ENCODE results near the gene CDK10.
"Not testable (repeated sequence)": the region's sequence is repeated elsewhere in the genome, so short reads cannot be mapped to it uniquely, and the experiment has no call there.

CDK10 gene, protein sequence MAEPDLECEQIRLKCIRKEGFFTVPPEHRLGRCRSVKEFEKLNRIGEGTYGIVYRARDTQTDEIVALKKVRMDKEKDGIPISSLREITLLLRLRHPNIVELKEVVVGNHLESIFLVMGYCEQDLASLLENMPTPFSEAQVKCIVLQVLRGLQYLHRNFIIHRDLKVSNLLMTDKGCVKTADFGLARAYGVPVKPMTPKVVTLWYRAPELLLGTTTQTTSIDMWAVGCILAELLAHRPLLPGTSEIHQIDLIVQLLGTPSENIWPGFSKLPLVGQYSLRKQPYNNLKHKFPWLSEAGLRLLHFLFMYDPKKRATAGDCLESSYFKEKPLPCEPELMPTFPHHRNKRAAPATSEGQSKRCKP

DNA sequence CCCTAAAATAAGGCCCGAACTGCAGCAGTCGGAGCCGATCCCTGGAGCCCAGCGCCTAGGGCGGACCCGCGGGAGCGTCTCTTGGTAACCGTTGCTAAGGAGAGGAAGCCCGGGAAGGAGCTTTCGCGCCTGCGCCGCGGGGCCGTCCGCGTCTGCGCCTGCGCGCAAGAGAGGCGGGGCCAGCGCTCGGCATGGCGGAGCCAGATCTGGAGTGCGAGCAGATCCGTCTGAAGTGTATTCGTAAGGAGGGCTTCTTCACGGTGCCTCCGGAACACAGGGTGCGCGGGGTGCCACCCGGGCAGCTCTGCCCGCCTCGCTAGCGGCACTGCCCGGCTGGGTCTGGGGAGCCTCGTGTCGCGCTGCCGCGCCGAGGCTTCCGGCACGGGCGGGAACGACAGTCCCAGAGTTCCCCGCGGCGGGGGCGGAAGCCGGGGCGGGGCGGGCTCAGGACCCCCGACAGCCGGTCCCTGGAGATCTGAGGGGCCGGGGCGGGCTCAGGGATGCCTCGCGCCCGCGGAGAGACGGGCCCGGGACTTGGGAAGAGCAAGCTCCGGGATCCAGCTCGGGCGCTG lies at the start of gene CDK10:
TSS of gene CDK10 (plus strand) at position 170 of the 572 bp plus-strand sequence. CDS start at position 192, 22 bp downstream.
- peak; percentile 86 for DNase-seq (ENCODE audit: low spot score)

DNA sequence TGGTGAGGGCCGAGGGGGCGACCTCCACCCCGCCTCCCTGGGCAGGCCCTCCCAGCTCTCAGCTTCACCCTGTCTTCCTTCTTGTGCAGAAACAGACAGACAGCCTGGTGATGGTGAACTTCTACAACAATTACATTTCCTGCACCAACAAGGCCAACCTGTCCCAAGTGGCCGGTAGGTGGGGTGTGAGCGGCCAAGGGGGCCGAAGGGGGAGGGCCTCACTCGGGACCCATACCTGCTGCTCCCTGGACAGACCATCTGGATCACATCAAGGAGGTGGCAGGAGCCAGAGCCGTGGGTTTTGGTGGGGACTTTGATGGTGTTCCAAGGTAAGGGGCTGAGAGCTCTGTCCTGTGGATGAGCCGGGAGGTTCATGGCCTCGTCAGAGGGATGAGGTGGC lies 49.1 kb upstream of the CDK10 start:
- DNase-seq (ENCODE audit: low spot score): no peak

DNA sequence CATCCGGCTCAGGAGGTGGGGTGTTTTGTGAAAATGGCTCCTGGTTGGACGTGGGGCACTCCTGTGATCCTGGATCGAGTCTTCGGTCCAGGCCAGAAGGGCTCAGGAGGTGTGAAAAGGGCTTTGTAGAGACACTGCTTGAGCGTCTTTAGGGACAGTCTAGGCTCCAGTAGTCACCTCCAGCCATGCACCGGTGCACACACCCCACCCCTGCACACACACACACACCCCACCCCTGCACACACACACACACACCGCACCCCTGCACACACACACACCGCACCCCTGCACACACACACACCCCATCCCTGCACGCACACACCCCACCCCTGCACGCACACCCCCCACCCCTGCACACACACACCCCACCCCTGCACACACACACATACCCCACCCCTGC lies 48.0 kb upstream of the CDK10 start:
- no peak for DNase-seq (ENCODE audit: low spot score)

DNA sequence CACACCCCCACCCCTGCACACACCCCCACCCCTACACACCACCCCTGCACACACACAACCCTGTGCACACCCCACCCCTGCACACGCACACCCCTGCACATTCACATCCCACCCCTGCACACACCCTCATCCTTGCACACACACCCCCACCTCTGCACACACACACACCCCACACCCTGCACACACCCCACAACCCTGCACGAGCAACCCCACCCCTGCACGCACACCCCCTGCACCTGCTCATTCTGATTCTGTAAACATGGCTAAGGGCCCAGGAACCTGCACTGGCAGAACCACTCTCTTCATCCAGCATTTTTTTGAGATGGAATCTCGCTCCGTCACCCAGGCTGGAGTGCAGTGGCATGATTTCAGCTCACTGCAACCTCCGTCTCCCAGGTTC lies 47.1 kb upstream of the CDK10 start:
- no peak for DNase-seq (ENCODE audit: low spot score)

DNA sequence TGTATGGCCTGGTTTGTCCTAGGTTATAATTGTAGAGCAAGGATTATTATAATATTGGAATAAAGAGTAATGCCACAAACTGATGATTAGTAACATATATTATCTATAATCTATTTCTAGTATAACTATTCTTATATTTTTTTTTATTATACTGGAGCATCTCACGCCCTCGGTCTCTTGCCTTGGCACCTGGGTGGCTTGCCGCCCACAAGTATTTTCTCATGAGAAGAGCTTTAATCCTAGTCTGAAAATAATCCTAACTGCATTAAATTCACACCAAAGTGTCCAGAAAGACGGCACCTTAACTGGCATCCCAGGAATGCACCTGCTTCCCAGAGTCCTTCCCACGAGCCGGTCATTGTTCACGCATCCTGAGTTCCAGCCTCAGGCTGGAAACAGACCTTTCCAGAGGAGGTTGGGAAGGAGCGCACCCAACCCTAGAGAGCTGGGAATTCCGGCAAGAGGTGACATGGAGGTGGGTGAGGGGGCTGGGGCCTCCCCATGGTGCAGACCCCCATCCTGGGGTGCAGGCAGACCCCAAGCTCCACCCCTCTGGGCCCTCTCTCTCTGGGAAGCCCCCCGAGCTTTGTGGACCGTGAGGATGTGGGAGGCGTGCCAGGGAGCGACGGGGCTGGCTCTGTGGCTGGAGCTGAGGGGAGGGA lies 44.9 kb upstream of the CDK10 start:
- no peak for DNase-seq (ENCODE audit: low spot score)

DNA sequence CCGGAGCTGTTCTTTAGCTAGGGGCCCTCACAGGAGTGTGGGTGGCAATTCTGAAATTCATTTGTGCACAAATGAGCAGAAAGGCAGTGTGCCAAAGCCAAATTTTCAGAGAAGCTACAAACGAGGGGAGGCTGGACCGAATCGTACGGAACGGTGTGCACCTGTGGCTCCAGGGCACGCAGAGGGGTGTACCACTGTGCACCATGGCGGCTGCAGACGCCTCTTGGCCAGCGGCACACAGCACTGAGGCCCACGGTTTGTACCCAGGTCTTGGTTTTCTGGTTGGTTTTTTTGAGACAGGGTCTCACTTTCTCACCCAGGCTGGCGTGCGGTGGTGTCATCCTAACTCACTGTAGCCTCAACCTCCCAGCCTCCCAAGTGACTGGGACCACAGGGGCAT lies 43.9 kb upstream of the CDK10 start:
- DNase-seq (ENCODE audit: low spot score): no peak

DNA sequence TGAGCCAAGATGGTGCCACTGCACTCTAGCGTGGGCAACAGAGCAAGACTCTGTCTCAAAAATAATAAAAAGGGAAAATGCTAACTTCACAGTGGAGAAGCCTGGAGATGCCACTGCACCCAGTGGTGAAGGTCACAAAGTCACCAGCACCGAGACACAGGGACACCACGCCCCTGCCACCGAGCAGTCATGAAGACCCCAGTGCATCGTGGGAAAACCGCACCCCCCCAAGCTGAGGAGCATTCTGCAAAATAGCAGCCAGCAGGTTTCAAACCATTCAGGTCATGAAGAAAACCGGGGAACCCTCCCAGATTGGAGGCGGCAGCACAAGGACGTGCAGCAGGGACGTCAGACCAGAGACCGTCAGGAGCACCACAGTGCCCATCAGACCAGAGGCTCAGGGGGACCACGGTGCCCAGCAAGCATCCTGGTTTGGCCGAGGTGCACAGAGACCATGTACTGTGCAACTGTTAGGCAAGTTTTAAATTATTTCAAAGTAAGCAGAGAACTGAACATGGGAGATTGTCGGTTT lies 42.7 kb upstream of the CDK10 start:
- DNase-seq (ENCODE audit: low spot score): no peak

DNA sequence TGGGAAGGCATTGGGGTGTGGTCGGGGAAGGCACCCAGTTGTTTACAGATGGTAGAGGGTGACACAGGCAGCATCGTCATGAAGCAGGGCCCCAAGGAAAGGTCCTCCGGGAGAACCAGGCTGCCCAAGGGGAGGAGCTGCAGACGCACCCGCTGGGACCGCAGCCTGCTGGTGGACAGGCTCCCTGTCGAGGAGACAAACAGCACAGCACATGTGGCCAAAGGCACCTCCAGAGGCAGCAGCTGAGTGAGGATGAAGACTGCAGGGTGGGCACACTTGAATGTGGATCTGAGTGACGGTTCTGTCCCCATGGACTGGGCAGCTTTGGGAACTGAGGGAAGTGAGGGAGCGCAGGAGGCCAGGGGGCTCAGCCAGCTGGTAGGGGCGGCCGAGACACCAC lies 41.4 kb upstream of the CDK10 start:
- no peak for DNase-seq (ENCODE audit: low spot score)

DNA sequence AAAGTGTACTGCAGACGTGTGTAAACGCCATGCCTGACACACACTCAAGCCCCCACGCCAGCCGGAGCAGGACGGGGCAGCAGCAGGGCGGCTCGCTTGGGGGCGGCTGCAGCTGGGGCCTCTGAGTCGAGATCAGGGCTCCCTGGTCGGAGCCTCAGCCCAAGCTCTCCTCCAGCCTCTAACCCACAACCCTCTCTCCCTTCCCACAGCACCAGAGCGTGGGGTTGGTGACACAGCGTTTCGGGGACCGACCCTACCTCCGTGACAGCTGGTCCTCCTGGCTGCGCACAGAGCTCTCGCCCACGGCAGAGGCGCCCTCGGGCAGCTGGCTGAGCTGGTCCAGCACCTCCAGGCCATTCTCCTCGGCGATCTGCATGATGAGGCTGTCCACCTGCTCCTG lies 40.2 kb upstream of the CDK10 start:
- DNase-seq (ENCODE audit: low spot score): no peak

DNA sequence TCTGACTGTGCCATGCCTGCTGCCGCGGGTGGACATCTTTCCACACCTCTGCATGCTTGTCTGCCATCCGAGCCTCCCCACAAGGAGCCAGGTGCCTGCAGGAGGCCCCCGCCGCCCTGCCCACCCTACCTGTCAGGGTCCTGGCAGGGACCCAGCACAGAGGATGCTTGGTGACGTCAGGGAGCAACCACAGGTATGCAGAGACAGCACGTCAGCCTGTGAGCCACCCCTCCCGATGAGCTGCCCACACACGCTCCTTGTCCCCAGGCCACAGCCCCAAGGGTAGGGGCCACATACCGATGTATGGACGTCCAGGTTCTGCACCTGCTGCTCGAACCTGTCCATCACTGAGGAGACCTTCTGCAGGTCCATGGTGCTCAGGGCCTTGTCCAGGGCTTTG lies 39.6 kb upstream of the CDK10 start:
- DNase-seq (ENCODE audit: low spot score): no peak

DNA sequence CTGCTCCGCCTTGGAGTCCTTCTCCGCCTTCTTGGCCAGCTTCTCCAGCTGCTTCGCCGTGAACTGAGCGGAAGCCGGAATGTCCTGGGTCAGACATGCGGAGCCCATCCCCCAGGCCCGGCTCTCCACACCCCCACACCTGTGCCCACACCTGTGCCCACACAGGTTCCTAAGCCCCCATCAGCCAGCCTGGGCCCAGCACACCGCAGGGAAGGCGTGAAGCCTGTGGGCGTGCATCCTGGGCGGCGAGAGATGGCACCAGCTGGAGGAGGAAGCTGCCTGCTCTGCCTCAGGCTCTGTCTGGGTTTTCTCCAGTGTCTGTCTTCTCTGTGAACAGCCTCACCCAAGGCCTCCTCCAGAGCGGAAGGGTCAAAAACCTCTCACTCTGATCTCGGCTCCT lies 34.9 kb upstream of the CDK10 start:
- DNase-seq (ENCODE audit: low spot score): no peak

DNA sequence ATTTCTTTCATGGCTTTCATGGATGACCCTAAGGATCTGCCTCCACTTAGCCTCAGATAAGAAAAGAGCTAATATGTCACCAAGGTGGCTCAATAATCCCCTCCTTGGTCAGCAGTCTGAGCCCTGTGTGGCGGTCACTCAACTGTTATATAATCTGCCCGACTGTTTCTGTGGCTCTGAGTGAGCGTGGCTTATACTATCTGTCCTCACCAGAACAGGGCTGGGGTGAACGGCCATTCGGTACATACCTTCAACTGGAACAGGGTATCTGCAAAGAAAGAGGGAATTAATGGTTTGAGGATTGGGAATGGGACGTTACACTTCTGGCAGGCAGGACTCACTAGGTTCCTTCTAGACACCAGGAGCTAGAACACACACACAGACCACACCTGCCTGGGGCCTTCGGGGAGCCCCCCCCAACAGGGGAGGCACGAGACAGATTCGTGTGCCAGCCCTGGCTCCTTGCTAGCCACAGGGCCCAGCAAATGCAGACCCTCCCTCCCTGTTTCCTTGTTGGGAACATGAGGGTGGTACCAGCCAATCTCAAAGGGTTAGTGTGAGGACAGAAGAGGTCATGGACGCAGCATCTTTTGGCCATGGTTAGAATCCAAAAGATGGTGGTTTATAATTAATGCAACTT lies 32.7 kb upstream of the CDK10 start:
- no peak for DNase-seq (ENCODE audit: low spot score)

DNA sequence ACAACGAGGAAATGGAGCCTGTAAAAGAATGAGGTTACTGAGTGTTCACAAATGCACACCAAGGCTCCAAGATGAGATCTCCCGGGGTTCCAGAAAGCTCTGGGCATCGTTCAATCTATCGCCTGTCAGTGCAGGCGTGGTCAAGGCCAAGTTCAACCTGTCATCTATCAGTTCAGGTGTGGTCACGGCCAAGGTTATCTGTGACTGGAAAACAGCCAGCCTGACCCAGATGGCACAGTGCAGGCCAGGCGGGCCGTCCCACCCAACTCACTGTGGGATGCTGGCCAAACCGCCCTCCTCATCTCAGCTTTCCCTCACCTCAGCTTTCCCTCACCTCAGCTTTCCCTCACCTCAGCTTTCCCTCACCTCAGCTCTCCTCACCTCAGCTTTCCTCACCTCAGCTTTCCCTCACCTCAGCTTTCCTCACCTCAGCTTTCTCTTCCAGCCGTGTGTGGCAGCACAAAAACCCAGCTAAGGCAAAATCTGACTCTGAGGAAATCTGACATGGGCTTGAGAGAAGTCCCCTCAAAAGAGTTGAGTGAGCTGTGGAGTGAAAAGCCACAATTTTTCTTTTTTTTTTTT lies 31.3 kb upstream of the CDK10 start:
- DNase-seq (ENCODE audit: low spot score): no peak

DNA sequence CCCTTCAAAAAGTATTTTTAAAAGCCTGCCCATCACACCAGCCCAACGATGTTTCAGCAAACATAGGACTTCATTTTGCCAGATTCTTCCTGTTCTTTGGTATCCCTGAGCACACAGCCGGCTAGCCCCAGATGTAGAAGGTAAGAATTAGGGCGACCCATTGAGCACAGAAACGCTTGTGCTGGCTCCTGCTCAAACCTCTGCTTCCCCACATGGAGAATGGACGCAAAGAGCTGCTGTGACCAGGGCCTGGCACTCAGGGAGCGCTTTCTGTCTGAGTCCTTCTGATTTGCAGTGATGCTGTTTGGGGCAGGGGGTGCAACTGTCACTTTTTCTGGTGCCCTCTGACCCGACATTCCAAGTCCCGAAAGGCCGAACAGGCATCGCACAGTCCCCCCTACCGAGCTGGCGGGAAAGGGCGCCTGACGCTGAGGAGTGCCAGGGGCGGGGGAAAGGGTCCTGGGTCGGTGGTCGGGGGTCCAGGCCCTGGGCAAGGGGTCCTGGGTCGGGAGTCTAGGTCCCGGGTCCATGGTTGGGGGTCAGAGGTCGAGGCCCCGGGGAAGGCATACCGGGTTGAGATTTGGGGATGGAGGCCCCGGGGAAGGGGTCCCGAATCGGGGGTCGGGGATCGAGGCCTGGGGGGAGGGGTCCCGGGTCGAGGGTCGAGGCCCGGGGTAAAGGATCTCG lies 29.9 kb upstream of the CDK10 start:
- DNase-seq (ENCODE audit: low spot score): no peak

DNA sequence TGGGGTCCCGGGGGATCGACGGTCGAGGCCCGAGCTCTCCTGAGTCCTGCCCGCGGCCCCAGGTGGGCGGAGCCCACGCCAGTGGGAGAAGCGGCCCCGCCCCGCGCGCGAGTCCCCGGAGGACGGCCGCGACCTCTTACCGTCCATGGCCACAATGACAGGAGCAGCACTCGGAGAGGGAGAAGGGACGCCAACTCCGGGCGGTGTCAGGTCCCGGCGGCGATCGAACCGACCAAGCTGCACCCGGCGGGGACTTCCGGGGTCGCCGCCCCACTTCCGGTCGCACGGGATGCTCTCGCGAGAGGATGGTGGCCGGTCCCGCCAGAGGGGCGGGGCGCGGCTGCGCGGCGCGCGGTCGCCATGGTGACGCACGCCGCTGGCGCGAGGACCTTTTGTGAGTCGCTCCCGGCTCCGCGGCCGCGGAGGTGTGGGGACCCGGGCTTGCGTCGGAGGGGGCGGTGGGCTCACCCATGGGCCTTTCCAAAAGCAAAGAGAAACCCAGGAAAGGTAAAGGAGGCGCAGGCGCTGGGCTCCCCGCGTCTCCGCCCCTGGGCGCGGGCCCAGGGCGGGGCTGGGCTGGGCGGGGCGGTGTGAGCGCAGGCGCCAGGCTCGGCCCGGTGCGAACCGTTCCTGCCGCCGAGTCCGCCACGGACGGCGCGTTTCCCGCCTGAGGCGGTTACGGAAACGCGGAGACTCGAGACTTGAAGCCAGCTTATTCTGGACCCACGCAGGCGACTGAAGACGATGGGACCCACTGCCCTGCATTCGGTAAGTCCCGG lies 28.9 kb upstream of the CDK10 start, which contains the start of the genes CHMP1A and SPATA33:
TSS of gene CHMP1A (minus strand) at position 267 of the 779 bp plus-strand sequence. CDS start at position 147, 120 bp downstream.
TSS of gene SPATA33 (plus strand) at position 395 of the 779 bp plus-strand sequence. CDS start at position 471, 76 bp downstream.
- DNase-seq (ENCODE audit: low spot score): peak; percentile 85

DNA sequence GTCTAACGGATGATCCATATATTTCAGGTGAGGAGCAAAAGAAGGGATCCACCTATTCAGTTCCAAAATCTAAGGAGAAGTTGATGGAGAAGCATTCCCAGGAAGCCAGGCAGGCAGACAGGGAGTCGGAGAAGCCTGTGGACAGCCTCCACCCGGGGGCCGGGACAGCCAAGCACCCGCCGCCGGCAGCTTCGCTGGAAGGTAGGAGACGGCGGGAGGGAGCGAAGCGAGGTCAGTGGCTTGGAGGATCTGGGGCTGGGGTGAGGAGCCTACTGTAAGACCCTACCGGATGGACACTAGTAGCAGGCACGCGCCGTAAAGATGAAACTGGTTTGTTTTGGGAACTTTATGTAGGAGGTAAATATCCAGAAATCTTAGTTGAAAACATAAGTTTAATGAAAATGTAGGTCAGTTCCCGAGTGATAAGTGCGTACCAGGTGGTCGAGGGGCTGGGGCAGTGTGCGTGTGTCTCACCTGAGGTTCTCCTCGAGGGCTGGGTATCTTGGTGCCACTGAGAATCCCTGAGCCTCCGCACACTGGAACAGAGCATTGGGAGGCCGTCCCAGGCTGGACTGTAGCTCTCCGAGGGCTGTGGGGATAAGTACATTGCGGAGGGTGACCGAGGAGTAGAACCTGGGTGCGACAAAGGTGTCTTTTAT lies 28.1 kb upstream of the CDK10 start:
- no peak for DNase-seq (ENCODE audit: low spot score)

DNA sequence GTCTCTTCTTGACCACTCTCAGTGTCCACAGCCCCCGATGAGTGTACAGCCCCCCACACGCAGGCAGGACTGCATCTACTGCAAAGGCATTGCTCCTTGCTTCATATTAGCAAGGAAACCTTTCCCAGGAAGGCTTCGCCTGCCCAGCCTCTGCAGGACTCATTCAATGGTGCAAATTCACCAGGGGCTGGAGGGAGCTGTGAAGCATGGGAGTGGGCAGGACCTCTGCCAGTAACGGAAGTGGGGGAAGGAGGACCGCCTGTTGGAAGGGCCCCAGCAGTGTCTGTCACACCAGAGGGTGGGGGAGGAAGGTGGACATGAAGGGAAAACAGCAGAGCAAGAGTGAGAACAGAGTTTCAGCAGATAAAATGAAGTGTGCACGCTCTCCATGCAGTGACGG lies 26.3 kb upstream of the CDK10 start:
- DNase-seq (ENCODE audit: low spot score): no peak

DNA sequence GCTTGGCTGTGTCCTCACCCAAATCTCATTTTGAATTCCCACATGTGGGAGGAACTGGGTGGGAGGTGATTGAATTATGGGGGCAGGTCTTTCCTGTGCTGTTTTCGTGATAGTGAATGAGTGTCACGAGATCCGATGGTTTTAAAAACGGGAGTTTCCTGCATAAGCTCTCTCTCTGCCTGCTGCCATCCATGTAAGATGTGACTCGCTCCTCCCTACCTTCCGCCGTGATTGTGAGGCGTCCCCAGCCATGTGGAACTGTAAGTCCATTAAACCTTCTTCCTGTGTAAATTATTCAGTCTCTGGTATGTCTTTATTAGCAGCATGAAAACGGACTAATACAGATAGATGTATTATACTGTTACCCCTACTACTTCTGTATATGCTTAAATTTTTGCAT lies 25.3 kb upstream of the CDK10 start:
- no peak for DNase-seq (ENCODE audit: low spot score)

DNA sequence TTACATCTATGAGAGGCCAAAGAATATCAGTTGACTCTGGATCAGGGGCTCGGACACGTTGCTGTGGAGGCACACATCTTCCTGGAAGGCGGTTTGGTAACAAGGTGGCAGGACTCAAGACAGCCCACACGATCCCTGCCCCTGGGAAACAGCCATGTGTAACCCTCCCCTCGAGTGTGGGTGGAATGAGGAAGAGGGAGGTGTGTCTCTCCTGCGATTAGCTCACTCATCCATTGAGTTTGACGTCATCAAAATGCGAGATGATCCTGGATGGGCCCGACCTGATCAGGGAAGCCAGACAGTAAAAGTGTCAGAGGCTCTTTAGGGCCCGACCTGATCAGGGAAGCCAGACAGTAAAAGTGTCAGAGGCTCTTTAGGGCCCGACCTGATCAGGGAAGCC lies 22.3 kb upstream of the CDK10 start:
- not testable (repeated sequence) for DNase-seq (ENCODE audit: low spot score)

DNA sequence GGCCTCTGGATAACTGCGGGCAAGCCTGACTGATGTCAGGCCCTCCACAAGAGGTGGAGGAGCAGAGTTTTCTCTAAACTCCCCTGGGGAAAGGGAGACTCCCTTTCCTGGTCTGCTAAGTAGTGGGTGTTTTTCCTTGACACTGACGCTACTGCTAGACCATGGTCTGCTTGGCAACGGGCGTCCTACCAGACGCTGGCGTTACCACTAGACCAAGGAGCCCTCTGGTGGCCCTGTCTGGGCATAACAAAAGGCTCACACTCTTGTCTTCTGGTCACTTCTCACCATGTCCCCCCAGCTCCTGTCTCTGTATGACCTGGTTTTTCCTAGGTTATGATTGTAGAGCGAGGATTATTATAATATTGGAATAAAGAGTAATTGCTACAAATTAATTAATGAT lies 19.5 kb upstream of the CDK10 start:
- DNase-seq (ENCODE audit: low spot score): not testable (repeated sequence)
